HG03520 (cell line): Measurements from ENCODE around the gene RAB3B.
"Not testable (repeated sequence)": the region's sequence is repeated elsewhere in the genome, so short reads cannot be mapped to it uniquely, and the experiment has no call there.

Experiments
- ATAC-seq: cut with Tn5 transposase; IDR thresholded peaks from one replicate; pipeline ENCODE4 v1.9.1; 2021; ENCODE audit warnings: mild to moderate bottlenecking, moderate library complexity; ENCODE audit not compliant: unreplicated experiment

RAB3B gene

GRCh38 chr1:51990478-51990965, at the start of gene RAB3B:
Gene RAB3B, minus strand, starts transcription at chr1:51990700. Its CDS starts 13,583 bp downstream, at chr1:51977117.
- ATAC-seq: peak; percentile 82

GRCh38 chr1:52037909-52038308, 47.4 kb upstream of the RAB3B start:
- ATAC-seq: no peak

- no peak for ATAC-seq
These were observed 46.9 kb upstream of the RAB3B start for GRCh38 chr1:52037402-52037814.

GRCh38 chr1:52034050-52034384, 43.5 kb upstream of the RAB3B start:
- ATAC-seq: no peak

- ATAC-seq: peak; percentile 84
These were observed 42.9 kb upstream of the RAB3B start, which contains the start of gene KTI12 for GRCh38 chr1:52033190-52034049. Gene KTI12, minus strand, starts transcription at chr1:52033810. Its CDS starts 49 bp downstream, at chr1:52033761.

GRCh38 chr1:52032785-52033131, 42.3 kb upstream of the RAB3B start:
- peak; percentile 36 for ATAC-seq

- no peak for ATAC-seq
These were observed 41.8 kb upstream of the RAB3B start for GRCh38 chr1:52032124-52032784.

- not testable (repeated sequence) for ATAC-seq
These were observed 38.3 kb upstream of the RAB3B start for GRCh38 chr1:52028839-52029238.

GRCh38 chr1:52028328-52028727, 37.8 kb upstream of the RAB3B start:
- no peak for ATAC-seq

- no peak for ATAC-seq
These were observed 35.8 kb upstream of the RAB3B start for GRCh38 chr1:52026278-52026677.

- ATAC-seq: no peak
These were observed 31.6 kb upstream of the RAB3B start for GRCh38 chr1:52022133-52022532.

GRCh38 chr1:52008071-52008809, 17.7 kb upstream of the RAB3B start:
- ATAC-seq: no peak

- no peak for ATAC-seq
These were observed 16.9 kb upstream of the RAB3B start for GRCh38 chr1:52007215-52008002.

GRCh38 chr1:52006081-52006553, 15.6 kb upstream of the RAB3B start:
- not testable (repeated sequence) for ATAC-seq

- not testable (repeated sequence) for ATAC-seq
These were observed 15.0 kb upstream of the RAB3B start for GRCh38 chr1:52005548-52005947.

GRCh38 chr1:52003877-52004276, 13.4 kb upstream of the RAB3B start:
- ATAC-seq: no peak

- peak; percentile 74 for ATAC-seq
These were observed 11.8 kb upstream of the RAB3B start for GRCh38 chr1:52002038-52002917.

- no peak for ATAC-seq
These were observed 8.2 kb upstream of the RAB3B start for GRCh38 chr1:51998701-51999100.

GRCh38 chr1:51997974-51998382, 7.5 kb upstream of the RAB3B start:
- no peak for ATAC-seq
